ENCODE data around the gene FARP1.
A peak's percentile ranks its signal among the peaks of the same experiment; 100 is the strongest.

FARP1 gene

DNA sequence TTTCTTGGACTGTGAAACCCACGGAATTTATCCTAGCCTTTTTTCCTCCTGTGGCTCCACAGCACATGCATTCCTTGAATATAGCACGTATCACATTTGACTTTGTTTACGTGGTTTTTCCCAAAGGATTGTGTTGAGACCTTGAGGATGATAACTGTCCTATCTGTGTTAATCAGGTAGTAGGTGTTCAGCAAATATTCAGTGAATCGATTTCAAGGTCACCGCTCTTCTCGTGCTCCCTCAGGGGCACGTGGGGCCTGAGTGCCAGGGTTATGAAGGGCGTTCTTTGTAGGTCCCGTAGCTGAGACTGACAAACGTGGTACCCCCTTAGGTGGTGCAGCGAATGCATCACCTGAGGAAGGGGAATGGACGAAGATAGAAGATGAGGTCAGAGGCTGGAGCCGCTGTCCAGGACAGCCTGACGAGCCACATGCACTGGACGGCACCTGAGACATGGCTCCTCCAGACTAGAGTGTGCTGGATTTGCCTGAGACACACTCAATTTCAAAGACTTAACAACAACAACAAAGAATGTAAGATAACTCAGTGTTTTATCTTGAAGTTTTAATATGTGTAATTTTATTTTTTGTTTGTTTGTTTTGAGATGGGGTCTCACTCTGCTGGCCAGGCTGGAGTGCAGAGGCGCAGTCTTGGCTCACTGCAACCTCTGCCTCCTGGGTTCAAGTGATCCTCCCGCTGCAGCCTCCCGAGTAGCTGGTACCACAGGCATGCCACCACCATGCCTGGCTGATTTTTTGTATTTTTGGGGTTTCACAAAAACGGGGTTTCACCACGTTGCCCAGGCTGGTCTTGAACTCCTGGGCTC lies 165.4 kb downstream of the FARP1 start:
- Histone ChIP-seq H3K9ac (peak overlapping the region; percentile 17; the same call in 1 of the 2 replicates), H3K27me3 (no peaks in the 10 kb centered on the region), H3K4me2 (peak overlapping the region; percentile 74), H3K4me1 (peaks cover 75% of the 10 kb centered on the region), H3K27ac (peak overlapping the region; percentile 76), H3K4me3 (no peak overlapping the region), H3K36me3 (no peaks in the 10 kb centered on the region), H4K20me1 (no peaks in the 10 kb centered on the region), H3K9me3 (peaks cover 7% of the 10 kb centered on the region; the same call in 1 of the 2 replicates)
- TF ChIP-seq Cebpa-rat (IDR thresholded peaks at IDR 0.05), result no peak

DNA sequence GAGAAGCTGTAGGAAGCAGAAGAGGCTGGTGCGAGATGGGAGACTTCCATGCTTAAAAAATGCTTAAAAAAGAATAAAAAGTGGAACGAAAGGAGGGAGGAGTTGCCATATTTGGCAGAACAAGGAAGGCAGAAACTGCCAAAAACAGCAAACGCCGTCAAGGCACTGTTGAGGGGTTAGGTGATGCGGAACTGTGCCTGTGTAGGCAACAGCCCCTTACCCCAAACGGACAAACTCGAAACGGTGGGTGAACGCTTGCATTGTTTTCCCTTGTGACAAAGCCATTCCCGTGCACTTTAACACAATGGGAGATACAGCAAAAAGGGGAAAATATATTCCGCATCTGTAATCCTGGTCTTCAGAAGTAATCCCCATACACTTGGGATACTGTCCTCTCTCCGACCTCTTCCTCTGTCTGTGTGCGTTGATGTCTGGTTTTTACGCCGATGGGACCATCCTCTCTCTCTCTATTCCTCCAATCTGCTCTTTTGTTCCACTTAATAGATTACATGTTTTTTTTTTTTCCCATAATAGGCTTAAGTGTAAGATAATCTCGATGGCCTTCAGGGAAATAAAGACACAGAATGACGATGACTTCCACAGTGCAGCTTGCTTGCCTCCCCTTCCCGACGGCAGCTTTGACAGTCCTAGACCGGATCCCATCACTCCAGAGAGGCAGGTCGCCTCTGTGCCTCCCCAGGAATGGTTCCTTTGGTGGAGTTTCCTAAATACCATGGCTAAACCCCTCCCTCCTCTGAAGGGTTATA lies 166.9 kb downstream of the FARP1 start:
- H3K4me3 ChIP-seq, result peak overlapping the region; percentile 17
- no peaks in the 10 kb centered on the region for H4K20me1 ChIP-seq
- peak overlapping the region; percentile 77 for H3K27ac ChIP-seq
- H3K36me3 ChIP-seq, result 0 out of 2 replicates have a peak, but pooled peaks cover 3% of the 10 kb centered on the region
- peak overlapping the region; percentile 74 for H3K4me2 ChIP-seq
- TF ChIP-seq Cebpa-rat (IDR thresholded peaks at IDR 0.05), result no peak
- H3K9me3 ChIP-seq, result peaks cover 7% of the 10 kb centered on the region; the same call in 1 of the 2 replicates
- no peaks in the 10 kb centered on the region for H3K27me3 ChIP-seq
- H3K9ac ChIP-seq, result peak overlapping the region; percentile 67
- peaks cover 79% of the 10 kb centered on the region for H3K4me1 ChIP-seq

DNA sequence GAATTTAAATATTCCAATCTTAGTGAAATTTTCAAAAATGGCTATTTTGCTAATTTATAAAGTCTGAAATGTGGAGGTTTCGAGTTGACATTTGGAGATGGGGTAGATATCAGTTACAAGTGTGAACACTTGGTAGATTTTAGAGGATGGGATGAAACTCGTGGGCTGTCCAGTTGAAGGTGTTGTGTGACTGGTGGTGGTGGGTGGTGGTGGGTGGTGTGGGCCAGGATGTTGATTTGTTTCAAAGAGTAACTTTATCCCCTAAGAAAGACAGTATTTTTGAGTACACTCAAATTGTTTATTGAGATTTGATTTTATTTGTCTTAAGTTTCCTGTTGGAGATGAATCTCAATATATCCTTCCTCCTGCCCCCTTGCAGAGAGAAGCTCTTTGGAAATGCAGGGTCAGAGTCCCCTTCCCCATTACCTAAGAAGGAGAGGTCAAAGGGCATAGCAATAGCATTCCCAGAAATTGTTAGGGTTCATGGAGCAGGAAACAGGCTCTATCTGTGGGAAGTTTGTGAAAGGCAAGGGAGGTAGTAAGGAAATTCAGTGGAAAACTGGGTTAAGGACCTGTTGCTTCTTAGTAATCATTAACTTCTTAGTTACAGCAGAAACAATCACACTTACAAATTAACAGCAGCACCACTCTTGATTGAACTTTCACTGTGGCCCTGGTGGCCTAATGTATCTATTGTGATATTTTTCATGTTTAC lies 167.7 kb downstream of the FARP1 start:
- H3K9ac ChIP-seq, result no peak overlapping the region
- H3K4me2 ChIP-seq, result peak overlapping the region; percentile 74
- H3K4me3 ChIP-seq, result no peak overlapping the region
- peaks cover 86% of the 10 kb centered on the region for H3K4me1 ChIP-seq
- no peak for TF ChIP-seq Cebpa-rat (IDR thresholded peaks at IDR 0.05)
- peaks cover 3% of the 10 kb centered on the region; the same call in 1 of the 2 replicates for H3K9me3 ChIP-seq
- no peaks in the 10 kb centered on the region for H3K27me3 ChIP-seq
- 0 out of 2 replicates have a peak overlapping the region, but pooled peaks have one; percentile 4 for H3K27ac ChIP-seq
- H4K20me1 ChIP-seq, result no peaks in the 10 kb centered on the region
- 0 out of 2 replicates have a peak, but pooled peaks cover 3% of the 10 kb centered on the region for H3K36me3 ChIP-seq

DNA sequence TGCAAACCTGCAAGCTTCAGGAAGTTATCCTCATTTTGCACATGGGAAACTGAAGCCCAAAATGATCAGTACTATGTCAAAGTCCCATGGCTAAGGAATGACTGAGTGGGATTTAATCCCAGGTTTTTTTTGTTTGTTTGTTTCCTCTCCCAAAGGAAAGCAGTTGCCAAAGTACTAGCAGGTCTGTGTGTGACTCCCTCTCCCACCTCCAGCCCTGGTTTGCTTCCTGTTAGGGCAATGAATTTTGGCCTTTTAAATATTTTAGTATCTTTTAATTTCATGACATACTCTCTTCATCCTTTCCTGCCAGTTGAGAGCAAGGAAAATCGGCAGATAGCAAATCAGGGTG lies 168.3 kb downstream of the FARP1 start:
- no peak for TF ChIP-seq Cebpa-rat (IDR thresholded peaks at IDR 0.05)
- H3K27ac ChIP-seq, result 0 out of 2 replicates have a peak overlapping the region, but pooled peaks have one; percentile 4
- H3K9me3 ChIP-seq, result no peaks in the 10 kb centered on the region
- H3K4me1 ChIP-seq, result peaks cover 86% of the 10 kb centered on the region
- H3K4me2 ChIP-seq, result peak overlapping the region; percentile 74
- H3K4me3 ChIP-seq, result no peak overlapping the region
- H3K36me3 ChIP-seq, result 0 out of 2 replicates have a peak, but pooled peaks cover 3% of the 10 kb centered on the region
- no peak overlapping the region for H3K9ac ChIP-seq
- H4K20me1 ChIP-seq, result no peaks in the 10 kb centered on the region
- H3K27me3 ChIP-seq, result no peaks in the 10 kb centered on the region

DNA sequence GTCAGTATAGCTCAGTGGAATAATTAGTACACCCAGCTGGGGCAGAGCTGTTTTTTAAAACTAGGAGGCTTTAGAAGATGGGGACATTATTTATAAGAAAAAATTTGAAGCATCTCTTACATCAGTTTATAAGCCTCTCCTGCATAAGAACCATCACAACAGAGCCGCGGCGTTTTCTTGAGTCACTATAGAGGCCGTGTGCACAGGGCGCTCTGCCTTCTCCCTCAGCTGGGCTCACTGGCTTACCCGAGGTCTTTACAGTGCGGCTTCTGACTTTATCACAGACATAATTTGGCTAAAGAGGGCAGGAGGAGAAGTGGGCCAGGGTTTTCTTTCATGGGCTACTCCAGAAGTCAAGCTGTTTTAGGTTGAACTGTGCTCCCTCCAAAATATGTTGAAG lies 169.7 kb downstream of the FARP1 start:
- Histone ChIP-seq H3K9ac (no peak overlapping the region), H3K36me3 (0 out of 2 replicates have a peak, but pooled peaks cover 3% of the 10 kb centered on the region), H3K4me2 (peak overlapping the region; percentile 16; the same call in 1 of the 2 replicates), H4K20me1 (no peaks in the 10 kb centered on the region), H3K4me1 (peaks cover 86% of the 10 kb centered on the region), H3K9me3 (no peaks in the 10 kb centered on the region), H3K27ac (peak overlapping the region; percentile 24; the same call in 1 of the 2 replicates), H3K27me3 (no peaks in the 10 kb centered on the region), H3K4me3 (no peak overlapping the region)
- no peak for TF ChIP-seq Cebpa-rat (IDR thresholded peaks at IDR 0.05)

DNA sequence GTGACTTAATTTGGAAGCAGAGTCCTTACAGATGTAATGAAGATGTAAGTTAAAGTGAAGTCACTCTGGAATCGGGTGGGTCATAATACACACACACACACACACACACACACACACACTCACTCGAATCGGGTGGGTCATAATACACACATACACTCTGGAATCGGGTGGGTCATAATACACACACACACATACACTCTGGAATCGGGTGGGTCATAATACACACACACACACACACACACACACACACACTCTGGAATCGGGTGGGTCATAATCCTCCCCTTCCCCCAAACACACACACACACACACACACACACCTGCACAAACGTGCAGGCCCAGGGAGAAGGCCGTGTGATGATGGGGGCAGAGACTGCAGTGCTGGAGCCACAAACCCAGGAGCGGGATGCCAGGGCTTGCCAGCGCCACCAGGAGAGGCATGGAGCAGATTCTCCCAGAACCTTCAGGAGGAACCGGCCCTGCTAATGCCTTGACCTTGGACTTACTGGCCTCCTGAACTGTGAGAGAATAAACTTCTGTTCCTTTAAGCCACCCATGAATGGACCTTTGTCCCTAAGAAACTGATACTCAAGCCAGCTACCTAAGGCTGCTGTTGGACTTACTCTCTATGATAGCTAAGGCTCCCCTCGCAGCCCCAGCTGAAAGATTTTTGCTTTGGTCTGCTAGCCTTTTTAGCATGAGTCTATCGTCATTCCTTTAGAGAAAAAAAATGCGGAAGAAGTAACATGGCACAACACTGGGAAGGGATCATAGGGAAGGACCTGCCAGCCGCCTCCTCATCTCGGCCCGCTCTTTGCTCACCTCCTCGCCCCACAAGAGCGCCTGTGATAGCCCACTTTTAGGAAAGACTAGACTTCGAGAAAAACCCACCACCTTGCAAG lies 170.4 kb downstream of the FARP1 start:
- H3K4me1 ChIP-seq, result peaks cover 83% of the 10 kb centered on the region
- TF ChIP-seq Cebpa-rat (IDR thresholded peaks at IDR 0.05), result no peak
- H3K27ac ChIP-seq, result no peak overlapping the region; the same call in 1 of the 2 replicates
- no peak overlapping the region for H3K4me2 ChIP-seq
- no peak overlapping the region for H3K4me3 ChIP-seq
- H3K27me3 ChIP-seq, result no peaks in the 10 kb centered on the region
- H4K20me1 ChIP-seq, result no peaks in the 10 kb centered on the region
- no peak overlapping the region for H3K9ac ChIP-seq
- H3K9me3 ChIP-seq, result no peaks in the 10 kb centered on the region
- 0 out of 2 replicates have a peak, but pooled peaks cover 3% of the 10 kb centered on the region for H3K36me3 ChIP-seq

DNA sequence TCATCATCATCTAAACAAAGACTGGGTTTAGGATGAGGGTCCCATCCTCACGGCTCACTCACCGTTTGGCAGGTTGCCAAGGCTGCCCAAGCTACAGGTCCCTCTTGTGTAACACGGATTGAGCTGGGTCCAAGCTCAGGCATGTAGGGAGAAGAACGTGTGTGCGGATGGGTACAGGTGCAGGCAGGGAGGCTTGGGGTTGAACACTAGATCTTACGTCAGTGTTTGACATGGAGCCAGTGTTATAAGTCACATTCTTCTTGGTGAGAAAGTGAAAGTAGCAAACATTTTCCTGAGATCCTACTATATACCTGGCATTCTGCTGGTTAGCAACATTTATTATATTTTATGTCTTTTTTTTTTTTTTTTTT lies 171.0 kb downstream of the FARP1 start:
- no peak for TF ChIP-seq Cebpa-rat (IDR thresholded peaks at IDR 0.05)
- H3K9me3 ChIP-seq, result no peaks in the 10 kb centered on the region
- no peak overlapping the region for H3K9ac ChIP-seq
- no peaks in the 10 kb centered on the region for H3K27me3 ChIP-seq
- no peaks in the 10 kb centered on the region for H4K20me1 ChIP-seq
- H3K4me3 ChIP-seq, result no peak overlapping the region
- H3K4me2 ChIP-seq, result no peak overlapping the region
- 0 out of 2 replicates have a peak, but pooled peaks cover 3% of the 10 kb centered on the region for H3K36me3 ChIP-seq
- H3K27ac ChIP-seq, result no peak overlapping the region
- peaks cover 76% of the 10 kb centered on the region for H3K4me1 ChIP-seq

DNA sequence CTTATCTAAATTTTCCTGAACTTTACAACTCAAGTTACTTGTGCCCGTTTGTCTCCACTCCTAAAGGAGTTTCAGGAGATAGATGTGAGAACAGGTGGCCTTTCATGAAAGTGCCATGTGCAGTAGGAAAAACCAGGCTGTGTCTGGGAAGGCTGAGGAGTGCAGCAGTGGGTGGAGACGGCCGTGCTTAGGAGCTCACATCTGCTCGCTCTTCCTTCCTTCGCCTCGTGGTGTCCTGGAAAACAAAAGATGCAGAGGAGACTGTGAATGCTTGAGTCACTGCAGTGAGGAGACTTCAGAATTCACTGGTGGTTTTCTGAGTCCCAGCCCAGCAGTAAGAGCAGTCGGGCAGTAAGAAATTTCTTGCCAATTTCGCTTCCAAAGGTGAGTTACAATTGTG lies 172.6 kb downstream of the FARP1 start:
- H3K4me2 ChIP-seq, result peak overlapping the region; percentile 59
- peaks cover 61% of the 10 kb centered on the region for H3K4me1 ChIP-seq
- H3K9me3 ChIP-seq, result no peaks in the 10 kb centered on the region
- no peak for TF ChIP-seq Cebpa-rat (IDR thresholded peaks at IDR 0.05)
- no peaks in the 10 kb centered on the region for H4K20me1 ChIP-seq
- peak overlapping the region; percentile 0; the same call in 1 of the 2 replicates for H3K9ac ChIP-seq
- no peaks in the 10 kb centered on the region for H3K27me3 ChIP-seq
- H3K36me3 ChIP-seq, result 0 out of 2 replicates have a peak, but pooled peaks cover 3% of the 10 kb centered on the region
- H3K27ac ChIP-seq, result peak overlapping the region; percentile 58
- H3K4me3 ChIP-seq, result no peak overlapping the region
